Stimulated activated naive CD8-positive, alpha-beta T cell treated with anti-CD3 and anti-CD28 coated beads, Interleukin-15, Interleukin-2, amounts not matched to agents 100 U/mL and 50 U/mL, for 24 hours (primary cell): Measurements from ENCODE around the gene AGXT2.

ENCODE experiments used
- ATAC-seq: fragments of 150-1000 bp; cut with Tn5 transposase; one replicate; pipeline ENCODE4 v1.10.0; 2021
- DNase-seq: peaks from one replicate; pipeline ENCODE4 v3.0.0; 2021

The AGXT2 gene

GRCh38 chr5:35047785-35048404 lies at the start of gene AGXT2:
Gene AGXT2, minus strand, starts transcription at chr5:35047949. Its CDS starts 57 bp downstream, at chr5:35047892.
- DNase-seq: no peak

GRCh38 chr5:35096932-35097331 lies 49.2 kb upstream of the AGXT2 start:
- DNase-seq: no peak
- no peak for ATAC-seq

More at GRCh38 chr5:35047785-35048404, at the start of gene AGXT2:
- no peak for ATAC-seq

- DNase-seq: no peak
- ATAC-seq: no peak
Measured at GRCh38 chr5:35096216-35096615, 48.5 kb upstream of the AGXT2 start.

- no peak for DNase-seq
- ATAC-seq: no peak
Measured at GRCh38 chr5:35095366-35095765, 47.6 kb upstream of the AGXT2 start.

GRCh38 chr5:35094948-35095347 lies 47.2 kb upstream of the AGXT2 start:
- DNase-seq: no peak
- no peak for ATAC-seq

- ATAC-seq (no peak), DNase-seq (no peak)
Measured at GRCh38 chr5:35092703-35093102, 45.0 kb upstream of the AGXT2 start.

GRCh38 chr5:35091704-35092103 lies 44.0 kb upstream of the AGXT2 start:
- DNase-seq: no peak
- ATAC-seq: no peak

- peak; percentile 57 for DNase-seq
- ATAC-seq: no peak
Measured at GRCh38 chr5:35089334-35090314, 41.9 kb upstream of the AGXT2 start.

GRCh38 chr5:35087991-35088390 lies 40.2 kb upstream of the AGXT2 start:
- ATAC-seq: no peak
- no peak for DNase-seq

- no peak for DNase-seq
- ATAC-seq: no peak
Measured at GRCh38 chr5:35083150-35083549, 35.4 kb upstream of the AGXT2 start.

GRCh38 chr5:35082530-35082929 lies 34.8 kb upstream of the AGXT2 start:
- ATAC-seq: no peak
- DNase-seq: no peak

- no peak for DNase-seq
- ATAC-seq: no peak
Measured at GRCh38 chr5:35081134-35081533, 33.4 kb upstream of the AGXT2 start.

GRCh38 chr5:35073160-35073559 lies 25.4 kb upstream of the AGXT2 start:
- ATAC-seq (no peak), DNase-seq (no peak)

- no peak for DNase-seq
- ATAC-seq: no peak
Measured at GRCh38 chr5:35069188-35069587, 21.4 kb upstream of the AGXT2 start.

GRCh38 chr5:35067985-35068384 lies 20.2 kb upstream of the AGXT2 start:
- ATAC-seq: no peak
- DNase-seq: no peak

GRCh38 chr5:35066260-35066795 lies 18.6 kb upstream of the AGXT2 start:
- DNase-seq: no peak

GRCh38 chr5:35063414-35063813 lies 15.7 kb upstream of the AGXT2 start:
- DNase-seq (no peak), ATAC-seq (no peak)

More at GRCh38 chr5:35066260-35066795, 18.6 kb upstream of the AGXT2 start:
- ATAC-seq: no peak

- DNase-seq: no peak
Measured at GRCh38 chr5:35061211-35061770, 13.5 kb upstream of the AGXT2 start.

GRCh38 chr5:35060236-35060635 lies 12.5 kb upstream of the AGXT2 start:
- DNase-seq: no peak
- ATAC-seq: no peak

More at GRCh38 chr5:35061211-35061770, 13.5 kb upstream of the AGXT2 start:
- ATAC-seq: no peak

GRCh38 chr5:35059251-35059650 lies 11.5 kb upstream of the AGXT2 start:
- ATAC-seq (no peak), DNase-seq (no peak)

- DNase-seq (no peak), ATAC-seq (peak; percentile 68)
Measured at GRCh38 chr5:35058374-35058788, 10.6 kb upstream of the AGXT2 start.

- DNase-seq: no peak
- ATAC-seq: no peak
Measured at GRCh38 chr5:35056686-35057085, 8.9 kb upstream of the AGXT2 start.

GRCh38 chr5:35052838-35053237 lies 5.1 kb upstream of the AGXT2 start:
- ATAC-seq (no peak), DNase-seq (no peak)
